ENCODE results near the gene HDAC4. TPM values are rescaled to one million over a fixed set of nuclear protein-coding genes. Genes with fewer than 3 reads are reported as not detected.

HDAC4 gene
- total RNA-seq, 2 donors from 2014 or later, result 8.1 to 20.1 TPM

GRCh38 chr2:239271471-239271870, 129.3 kb downstream of the HDAC4 start:
- no peaks in the 10 kb centered on the region for H3K36me3 ChIP-seq
- no peak for TF ChIP-seq CTCF (IDR thresholded peaks at IDR 0.05)
- no peaks in the 10 kb centered on the region for H3K9me3 ChIP-seq
- no peak overlapping the region for H3K4me3 ChIP-seq
- DNase-seq (ENCODE audit: low spot score), result no peak
- H3K27me3 ChIP-seq, result no peaks in the 10 kb centered on the region
- no peak overlapping the region for H3K27ac ChIP-seq
- H3K4me1 ChIP-seq, result peaks cover 0 to 54% of the 10 kb centered on the region in 2 donors

- H3K4me1 ChIP-seq, result peaks cover 0 to 54% of the 10 kb centered on the region in 2 donors
- no peak overlapping the region for H3K27ac ChIP-seq
Measured at GRCh38 chr2:239269916-239270315, 130.9 kb downstream of the HDAC4 start.

DNA sequence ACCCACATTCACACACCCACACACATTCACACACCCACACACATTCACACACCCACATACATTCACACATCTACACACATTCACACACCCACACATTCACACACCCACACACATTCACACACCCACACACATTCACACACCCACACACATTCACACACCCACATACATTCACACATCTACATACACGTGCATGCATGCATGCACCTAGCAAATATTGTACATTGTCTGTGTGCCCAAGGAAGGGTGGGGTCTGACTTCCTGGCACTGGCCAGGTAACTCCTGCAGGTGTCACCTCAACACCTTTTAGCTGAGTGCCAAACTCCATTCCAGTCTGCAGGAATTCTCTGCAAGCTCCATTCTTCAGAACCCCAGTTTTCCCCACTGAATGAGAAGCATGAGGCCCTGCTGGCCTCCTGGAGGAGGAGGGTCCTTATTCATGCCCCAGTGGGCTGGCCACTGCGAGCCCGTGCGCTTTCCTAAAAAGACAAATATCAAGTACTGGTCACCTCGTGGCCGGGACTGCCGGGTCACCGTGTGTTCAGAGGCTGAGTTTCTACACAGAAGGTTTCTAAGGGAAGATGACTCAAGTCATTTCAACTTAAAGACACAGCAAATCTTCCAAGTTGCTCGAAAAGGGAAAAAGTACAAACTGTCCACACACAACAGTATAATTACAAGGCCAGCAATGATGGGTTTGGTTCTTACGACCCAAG, 131.5 kb downstream of the HDAC4 start:
- H3K4me1 ChIP-seq, result peaks cover 0 to 54% of the 10 kb centered on the region in 2 donors

More at GRCh38 chr2:239269916-239270315, 130.9 kb downstream of the HDAC4 start:
- DNase-seq (ENCODE audit: low spot score), result no peak
- no peak for TF ChIP-seq CTCF (IDR thresholded peaks at IDR 0.05)
- no peaks in the 10 kb centered on the region for H3K36me3 ChIP-seq
- no peak overlapping the region for H3K4me3 ChIP-seq
- H3K27me3 ChIP-seq, result no peaks in the 10 kb centered on the region
- no peaks in the 10 kb centered on the region for H3K9me3 ChIP-seq

GRCh38 chr2:239268549-239268948, 132.3 kb downstream of the HDAC4 start:
- Histone ChIP-seq H3K9me3 (no peaks in the 10 kb centered on the region), H3K27me3 (no peaks in the 10 kb centered on the region), H3K36me3 (no peaks in the 10 kb centered on the region), H3K4me1 (peaks cover 0 to 54% of the 10 kb centered on the region in 2 donors), H3K4me3 (no peak overlapping the region), H3K27ac (peak overlapping the region; percentile 82 to 86)
- no peak for DNase-seq (ENCODE audit: low spot score)
- no peak for TF ChIP-seq CTCF (IDR thresholded peaks at IDR 0.05)

More for the DNA sequence above, 131.5 kb downstream of the HDAC4 start:
- H3K27me3 ChIP-seq, result no peaks in the 10 kb centered on the region
- H3K36me3 ChIP-seq, result no peaks in the 10 kb centered on the region
- H3K4me3 ChIP-seq, result no peak overlapping the region
- TF ChIP-seq CTCF (IDR thresholded peaks at IDR 0.05), result no peak
- H3K9me3 ChIP-seq, result no peaks in the 10 kb centered on the region
- no peak for DNase-seq (ENCODE audit: low spot score)
- no peak overlapping the region for H3K27ac ChIP-seq

- no peak for TF ChIP-seq CTCF (IDR thresholded peaks at IDR 0.05)
- H3K27me3 ChIP-seq, result no peaks in the 10 kb centered on the region
- H3K27ac ChIP-seq, result peak overlapping the region; percentile 82 to 86
- H3K4me1 ChIP-seq, result peaks cover 0 to 59% of the 10 kb centered on the region in 2 donors
- H3K9me3 ChIP-seq, result no peaks in the 10 kb centered on the region
- H3K4me3 ChIP-seq, result no peak overlapping the region
- H3K36me3 ChIP-seq, result no peaks in the 10 kb centered on the region
- DNase-seq (ENCODE audit: low spot score), result no peak
Measured at GRCh38 chr2:239268082-239268481, 132.7 kb downstream of the HDAC4 start.

Data from right atrium auricular region (tissue), 2 donors.